HTR-8/SVneo (cell line): ENCODE data around the gene APBA2.

Source experiments
- DNase-seq: peaks from one replicate; pipeline ENCODE4 v3.0.0; 2011; ENCODE audit warnings: low spot score, mixed read lengths; ENCODE audit not compliant: insufficient read length
- FAIRE-seq: peaks from 2 replicates; lab custom pipeline; 2011; peaks lifted over from hg19 to GRCh38; lab: Jason Lieb, UNC

Gene APBA2

GRCh38 chr15:29106116-29106515, 220.3 kb downstream of the APBA2 start:
- FAIRE-seq: no peak
- no peak for DNase-seq

- FAIRE-seq: no peak
- DNase-seq: no peak
Measured at GRCh38 chr15:29106551-29107290, 220.9 kb downstream of the APBA2 start.

- DNase-seq (no peak), FAIRE-seq (no peak)
Measured at GRCh38 chr15:29107291-29107890, 221.6 kb downstream of the APBA2 start.

- no peak for DNase-seq
- no peak for FAIRE-seq
Measured at GRCh38 chr15:29107971-29108645, 222.3 kb downstream of the APBA2 start.

GRCh38 chr15:29109762-29110161, 224.0 kb downstream of the APBA2 start:
- FAIRE-seq: no peak
- no peak for DNase-seq

GRCh38 chr15:29110176-29110575, 224.4 kb downstream of the APBA2 start:
- no peak for DNase-seq
- FAIRE-seq: no peak

- DNase-seq (no peak), FAIRE-seq (no peak)
Measured at GRCh38 chr15:29110733-29111132, 225.0 kb downstream of the APBA2 start.

GRCh38 chr15:29111705-29112281, 226.0 kb downstream of the APBA2 start:
- DNase-seq: no peak
- no peak for FAIRE-seq

GRCh38 chr15:29113336-29114220, 227.8 kb downstream of the APBA2 start:
- no peak for DNase-seq

GRCh38 chr15:29114221-29115092, 228.7 kb downstream of the APBA2 start:
- peak; percentile 13 for FAIRE-seq
- DNase-seq: no peak

More at GRCh38 chr15:29113336-29114220, 227.8 kb downstream of the APBA2 start:
- FAIRE-seq: no peak

GRCh38 chr15:29115093-29115991, 229.6 kb downstream of the APBA2 start:
- FAIRE-seq (no peak), DNase-seq (no peak)

GRCh38 chr15:29116970-29117700, 231.4 kb downstream of the APBA2 start:
- DNase-seq: no peak

GRCh38 chr15:29117778-29118177, 232.0 kb downstream of the APBA2 start:
- DNase-seq (no peak), FAIRE-seq (no peak)

More at GRCh38 chr15:29116970-29117700, 231.4 kb downstream of the APBA2 start:
- FAIRE-seq: no peak

GRCh38 chr15:29119847-29120246, 234.1 kb downstream of the APBA2 start:
- DNase-seq (no peak), FAIRE-seq (no peak)

- FAIRE-seq (no peak), DNase-seq (no peak)
Measured at GRCh38 chr15:29120593-29121368, 235.0 kb downstream of the APBA2 start.

GRCh38 chr15:29121369-29121656, 235.5 kb downstream of the APBA2 start:
- FAIRE-seq (no peak), DNase-seq (no peak)

GRCh38 chr15:29121907-29122306, 236.1 kb downstream of the APBA2 start:
- no peak for FAIRE-seq

More at GRCh38 chr15:29121907-29122306, 236.1 kb downstream of the APBA2 start:
- DNase-seq: no peak
